IPS-NIHi7 (cell line): ENCODE results near the gene VSTM4.

Experiments
- DNase-seq: peaks from one replicate; pipeline ENCODE4 v3.0.0; 2012; ENCODE audit warnings: mixed read lengths; ENCODE audit errors: extremely low spot score

The VSTM4 gene

DNA sequence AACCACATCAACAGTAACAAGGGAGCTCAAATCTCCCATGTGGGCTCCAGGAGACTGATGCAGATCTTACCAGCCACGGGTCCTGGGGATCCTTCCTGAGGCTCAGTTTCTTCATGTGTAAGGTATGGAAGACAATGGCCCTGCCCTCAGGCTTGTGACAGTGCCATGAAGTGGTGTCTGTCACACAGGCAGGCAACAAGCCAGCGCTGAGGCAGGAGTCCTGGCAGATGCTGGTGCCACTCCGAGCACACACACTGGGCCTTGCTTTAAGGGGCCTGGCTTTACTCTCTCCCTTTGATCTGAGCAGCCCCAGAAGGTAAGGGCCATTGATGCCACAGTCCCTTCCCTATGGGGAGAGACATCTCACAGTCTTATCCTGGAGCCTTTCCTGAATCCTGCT is 147.3 kb downstream of the VSTM4 start:
- DNase-seq: no peak

DNA sequence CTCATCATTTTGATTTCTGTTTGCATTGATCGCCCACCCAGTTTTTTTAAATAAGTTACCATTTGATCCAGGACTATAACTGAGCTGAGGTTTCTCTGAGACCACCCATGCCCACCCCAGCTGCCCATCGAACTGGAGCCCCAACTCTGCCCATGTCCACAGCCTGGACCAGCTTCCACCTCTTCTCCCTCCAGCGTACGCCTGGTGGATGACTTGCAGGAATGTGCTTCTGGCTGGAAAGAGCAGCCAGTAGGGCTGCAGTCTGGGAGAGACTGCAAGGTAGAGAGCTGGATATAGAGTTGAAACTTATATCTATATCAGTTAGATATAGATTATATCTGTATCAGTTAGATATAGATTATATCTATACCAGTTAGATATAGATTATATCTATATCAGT is 149.9 kb downstream of the VSTM4 start:
- no peak for DNase-seq
